Stimulated activated CD8-positive, alpha-beta memory T cell treated with anti-CD3 and anti-CD28 coated beads, Interleukin-7, amount 100 ng/mL, for 1 hour (primary cell): Measurements from ENCODE around the gene NLGN2.

ENCODE experiments used
- DNase-seq, 2 donors: peaks; one replicate each; pipeline ENCODE4 v3.0.0-alpha.2; 2020; ENCODE audit warnings: low read depth in 2 of 2

NLGN2 gene

DNA sequence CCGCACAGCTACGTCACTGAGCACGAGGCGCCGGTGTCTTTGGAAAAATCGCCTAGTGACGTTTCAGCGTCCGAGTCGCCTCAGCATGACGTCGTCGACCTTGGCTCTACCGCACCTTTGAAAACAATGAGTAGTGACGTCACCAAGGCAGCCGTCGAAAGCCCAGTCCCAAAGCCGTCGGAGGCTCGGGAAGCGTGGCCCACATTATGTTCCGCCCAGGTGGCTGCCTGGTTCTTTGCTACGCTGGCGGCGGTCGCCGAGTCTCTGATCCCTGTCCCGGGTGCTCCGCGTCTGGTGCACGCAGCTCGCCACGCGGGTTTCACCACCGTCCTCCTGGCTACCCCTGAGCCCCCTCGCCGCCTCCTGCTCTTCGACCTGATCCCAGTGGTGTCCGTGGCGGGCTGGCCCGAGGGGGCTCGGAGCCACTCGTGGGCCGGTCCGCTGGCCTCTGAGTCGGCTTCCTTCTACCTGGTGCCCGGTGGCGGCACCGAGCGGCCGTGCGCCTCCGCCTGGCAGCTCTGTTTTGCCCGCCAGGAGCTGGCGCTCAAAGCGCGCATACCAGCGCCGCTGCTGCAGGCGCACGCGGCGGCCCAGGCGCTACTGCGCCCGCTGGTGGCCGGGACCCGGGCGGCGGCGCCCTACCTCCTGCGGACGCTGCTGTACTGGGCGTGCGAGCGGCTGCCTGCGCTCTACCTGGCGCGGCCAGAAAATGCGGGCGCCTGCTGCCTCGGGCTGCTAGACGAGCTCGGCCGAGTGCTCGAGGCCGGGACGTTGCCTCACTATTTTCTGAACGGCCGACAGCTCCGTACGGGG is 29.1 kb downstream of the NLGN2 start:
- peak; percentile 57 to 59 for DNase-seq

DNA sequence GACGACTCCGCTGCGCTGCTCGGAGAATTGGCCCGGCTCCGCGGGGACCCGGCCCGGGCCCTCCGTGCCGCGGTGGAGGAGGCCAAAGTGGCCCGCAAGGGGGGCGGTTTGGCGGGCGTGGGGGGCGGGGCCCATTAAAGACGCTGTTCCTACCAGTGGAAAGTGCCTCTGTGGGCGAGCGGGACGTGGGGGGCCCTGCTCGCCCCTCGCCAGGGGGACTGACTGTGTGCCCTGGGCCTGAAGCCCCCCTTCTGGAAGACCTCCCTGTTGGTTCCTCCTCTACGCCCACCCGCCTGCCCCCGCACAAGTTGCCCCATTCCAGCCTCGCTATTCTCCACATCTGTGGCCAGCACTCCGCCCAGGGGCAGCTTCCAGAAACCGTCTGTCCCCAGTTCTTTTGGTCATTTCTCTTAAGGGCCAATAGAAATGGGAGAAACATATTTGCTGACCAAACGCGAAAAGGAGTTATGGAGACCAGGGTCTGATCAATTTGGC is 29.8 kb downstream of the NLGN2 start:
- DNase-seq = no peak

DNA sequence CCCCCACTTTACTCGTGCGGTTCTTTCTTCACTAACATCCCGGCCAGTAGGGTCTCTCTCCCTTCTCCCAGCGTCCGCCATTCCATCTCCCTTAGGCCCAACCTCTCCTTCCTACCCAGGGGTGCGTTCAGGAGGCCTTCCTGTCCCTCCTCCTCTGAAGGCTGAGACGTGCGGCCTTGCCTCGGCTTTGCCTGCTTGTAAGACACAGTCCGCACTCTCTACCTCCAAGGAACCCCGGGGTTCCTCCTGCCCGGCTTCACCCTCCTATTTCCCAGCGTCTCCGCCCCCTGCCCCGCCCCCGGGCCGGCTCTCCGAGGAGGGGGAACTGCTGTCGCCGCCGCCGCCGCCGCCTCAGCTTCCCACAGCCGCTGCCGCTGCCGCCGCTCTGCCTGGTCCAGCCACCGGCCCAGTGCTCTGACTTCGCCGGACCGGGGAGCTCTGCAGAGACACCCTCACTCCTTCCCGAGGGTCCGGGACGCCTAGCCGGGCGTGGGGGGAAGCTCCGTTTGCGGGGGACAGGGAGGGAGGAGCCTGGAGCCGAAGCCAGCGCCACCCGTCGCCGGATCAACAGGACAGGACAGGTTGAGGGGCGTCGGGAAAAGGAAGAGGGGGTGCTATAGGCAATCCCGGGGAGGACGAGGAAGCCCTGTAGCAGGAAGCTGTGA is 30.4 kb downstream of the NLGN2 start:
- peak in 1 of 2 donors; percentile 23 for DNase-seq

DNA sequence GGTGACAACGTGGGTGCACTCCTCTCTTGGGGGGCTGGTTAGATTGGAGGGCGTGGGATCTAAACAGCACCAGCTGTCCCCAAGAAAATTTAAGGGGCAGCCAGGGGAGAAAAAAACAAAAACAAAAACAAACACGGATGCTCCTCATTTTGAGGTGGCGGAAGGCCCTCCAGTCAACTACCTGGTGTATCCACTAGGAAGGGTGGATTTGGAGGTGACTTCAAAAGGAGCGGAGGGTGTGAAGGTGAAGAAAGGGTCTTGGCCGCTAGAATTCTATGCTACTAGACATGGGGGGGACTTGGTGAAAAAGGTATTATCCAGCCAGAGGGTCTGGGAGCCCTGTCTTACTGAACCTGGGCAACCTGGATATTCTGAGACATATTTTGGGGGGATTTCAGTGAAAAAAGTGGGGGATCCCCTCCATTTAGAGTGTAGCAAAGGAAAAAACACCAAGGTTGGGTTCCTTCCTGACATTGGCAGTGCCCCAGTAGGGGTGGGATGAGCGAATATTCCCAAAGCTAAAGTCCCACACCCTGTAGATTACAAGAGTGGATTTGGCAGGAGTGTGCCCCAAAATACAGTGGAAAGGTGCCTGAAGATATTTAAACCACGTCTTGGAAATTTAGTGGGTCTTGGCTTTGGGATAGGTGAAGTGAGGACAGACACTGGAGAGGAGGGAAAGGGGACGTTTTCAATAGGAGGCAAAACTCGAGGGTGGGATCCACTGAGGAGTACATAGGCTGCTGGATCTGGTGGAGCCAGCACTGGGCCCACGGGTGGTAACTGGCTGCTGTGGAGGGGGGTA is 31.2 kb downstream of the NLGN2 start:
- no peak for DNase-seq

DNA sequence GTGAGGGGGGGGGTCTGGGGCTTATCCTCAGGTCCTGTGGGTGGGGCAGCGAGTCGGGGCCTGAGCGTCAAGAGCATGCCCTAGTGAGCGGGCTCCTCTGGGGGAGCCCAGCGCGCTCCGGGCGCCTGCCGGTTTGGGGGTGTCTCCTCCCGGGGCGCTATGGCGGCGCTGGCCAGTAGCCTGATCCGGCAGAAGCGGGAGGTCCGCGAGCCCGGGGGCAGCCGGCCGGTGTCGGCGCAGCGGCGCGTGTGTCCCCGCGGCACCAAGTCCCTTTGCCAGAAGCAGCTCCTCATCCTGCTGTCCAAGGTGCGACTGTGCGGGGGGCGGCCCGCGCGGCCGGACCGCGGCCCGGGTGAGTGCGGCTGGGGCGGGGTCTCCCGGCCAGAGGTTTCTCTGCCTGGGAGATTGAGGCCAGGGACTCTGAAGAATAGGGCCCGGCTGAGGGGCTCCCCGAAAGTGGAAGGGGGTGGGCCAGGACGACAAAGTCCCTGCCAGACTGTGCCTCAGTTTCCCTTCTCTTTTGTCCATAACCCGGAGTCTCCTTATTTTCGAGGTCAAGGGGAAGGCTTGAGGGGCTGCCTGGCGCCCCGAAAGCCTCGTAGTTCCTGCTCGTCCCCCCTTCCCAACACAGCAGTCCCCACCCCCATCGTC is 31.9 kb downstream of the NLGN2 start, which contains the start of gene FGF11:
Gene FGF11 (plus strand): TSS at position 51 of the 651 bp plus-strand sequence. CDS start 109 bp downstream, at position 160.
- DNase-seq = no peak

DNA sequence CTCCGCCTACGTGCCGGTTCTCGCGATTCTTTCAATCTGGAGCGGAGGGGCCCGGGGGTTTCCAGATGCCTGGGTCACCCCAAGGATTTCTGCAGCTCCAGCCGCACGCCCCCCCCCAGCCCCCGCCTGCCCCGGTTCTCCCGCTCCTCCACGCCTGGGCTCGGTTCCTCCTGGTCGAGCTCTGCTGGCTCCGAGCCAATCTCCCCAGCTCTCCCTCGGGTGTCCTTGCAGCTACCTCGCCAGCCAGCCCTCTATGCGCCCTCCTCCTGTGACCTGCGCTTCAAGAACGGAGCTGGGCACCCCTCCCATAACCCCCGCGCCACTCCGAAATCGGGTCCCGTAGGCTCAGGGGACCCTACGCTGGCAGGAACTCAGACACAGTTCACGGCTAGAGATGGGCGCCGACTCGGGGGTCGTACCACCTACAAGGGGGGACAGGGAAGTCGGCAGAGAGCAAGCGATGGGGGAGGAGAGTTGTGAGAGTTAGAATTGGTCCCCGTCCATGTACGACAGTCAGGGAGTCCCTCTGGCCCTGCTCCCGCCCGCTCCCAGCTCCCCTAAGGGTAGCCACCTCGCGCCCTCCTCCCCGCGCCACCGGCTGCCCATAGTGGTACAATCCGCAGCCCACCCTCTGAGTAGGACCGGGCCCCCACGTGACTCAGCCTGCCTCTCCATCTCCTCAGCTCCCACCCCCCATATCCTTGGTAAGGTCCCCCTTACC is 32.6 kb downstream of the NLGN2 start:
- no peak for DNase-seq

DNA sequence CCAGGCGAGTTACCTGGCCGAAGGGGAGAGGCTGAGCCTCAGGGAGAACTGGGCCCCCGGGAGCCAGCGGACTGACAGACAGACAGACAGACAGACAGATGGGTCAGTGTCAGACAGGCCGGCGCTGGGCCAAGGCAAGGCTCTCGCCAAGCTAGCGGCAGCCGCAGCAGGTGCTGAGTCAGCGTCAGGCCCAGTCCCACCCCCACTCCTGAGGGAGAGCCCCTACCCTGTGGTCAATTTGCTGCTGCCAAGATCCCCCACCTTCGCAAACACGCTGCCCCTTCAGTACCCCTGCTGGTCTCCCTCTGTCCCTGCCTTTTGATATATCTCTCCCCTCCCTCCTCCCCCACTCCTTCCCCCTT is 33.2 kb downstream of the NLGN2 start:
- no peak for DNase-seq

DNA sequence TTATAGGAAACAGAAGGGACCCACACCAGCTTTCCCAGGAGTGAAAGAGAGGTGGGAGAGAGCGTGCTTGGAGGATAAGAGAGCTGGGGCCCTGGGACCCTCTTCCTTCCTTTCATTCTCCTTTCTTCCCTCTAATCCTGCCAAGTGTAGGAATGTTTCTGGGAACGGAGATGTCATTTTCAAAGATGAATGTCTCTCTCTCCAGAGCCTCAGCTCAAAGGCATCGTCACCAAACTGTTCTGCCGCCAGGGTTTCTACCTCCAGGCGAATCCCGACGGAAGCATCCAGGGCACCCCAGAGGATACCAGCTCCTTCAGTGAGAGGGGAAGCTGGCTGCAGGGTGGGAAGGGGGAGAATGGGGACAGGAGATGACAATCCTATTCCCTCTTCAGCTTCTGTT is 33.6 kb downstream of the NLGN2 start:
- no peak for DNase-seq

DNA sequence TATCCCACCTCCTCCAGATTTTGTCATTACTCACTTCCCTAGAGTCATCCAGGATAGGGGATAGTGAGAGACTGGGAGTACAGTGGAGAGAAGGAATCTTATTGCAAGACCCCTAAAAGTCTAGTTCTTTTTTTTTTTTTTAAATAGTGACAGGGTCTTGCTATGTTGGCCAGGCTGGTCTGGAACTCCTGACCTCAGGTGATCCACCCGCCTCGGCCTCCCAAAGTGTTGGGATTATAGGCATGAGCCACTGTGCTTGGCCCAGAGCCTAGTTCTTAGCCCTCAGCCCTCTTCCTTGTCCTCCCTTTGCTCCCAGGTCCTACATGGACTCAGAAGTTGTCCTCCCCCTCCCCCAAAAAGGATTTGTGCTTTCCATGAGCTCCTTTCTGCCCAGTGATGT is 34.5 kb downstream of the NLGN2 start:
- DNase-seq = no peak

DNA sequence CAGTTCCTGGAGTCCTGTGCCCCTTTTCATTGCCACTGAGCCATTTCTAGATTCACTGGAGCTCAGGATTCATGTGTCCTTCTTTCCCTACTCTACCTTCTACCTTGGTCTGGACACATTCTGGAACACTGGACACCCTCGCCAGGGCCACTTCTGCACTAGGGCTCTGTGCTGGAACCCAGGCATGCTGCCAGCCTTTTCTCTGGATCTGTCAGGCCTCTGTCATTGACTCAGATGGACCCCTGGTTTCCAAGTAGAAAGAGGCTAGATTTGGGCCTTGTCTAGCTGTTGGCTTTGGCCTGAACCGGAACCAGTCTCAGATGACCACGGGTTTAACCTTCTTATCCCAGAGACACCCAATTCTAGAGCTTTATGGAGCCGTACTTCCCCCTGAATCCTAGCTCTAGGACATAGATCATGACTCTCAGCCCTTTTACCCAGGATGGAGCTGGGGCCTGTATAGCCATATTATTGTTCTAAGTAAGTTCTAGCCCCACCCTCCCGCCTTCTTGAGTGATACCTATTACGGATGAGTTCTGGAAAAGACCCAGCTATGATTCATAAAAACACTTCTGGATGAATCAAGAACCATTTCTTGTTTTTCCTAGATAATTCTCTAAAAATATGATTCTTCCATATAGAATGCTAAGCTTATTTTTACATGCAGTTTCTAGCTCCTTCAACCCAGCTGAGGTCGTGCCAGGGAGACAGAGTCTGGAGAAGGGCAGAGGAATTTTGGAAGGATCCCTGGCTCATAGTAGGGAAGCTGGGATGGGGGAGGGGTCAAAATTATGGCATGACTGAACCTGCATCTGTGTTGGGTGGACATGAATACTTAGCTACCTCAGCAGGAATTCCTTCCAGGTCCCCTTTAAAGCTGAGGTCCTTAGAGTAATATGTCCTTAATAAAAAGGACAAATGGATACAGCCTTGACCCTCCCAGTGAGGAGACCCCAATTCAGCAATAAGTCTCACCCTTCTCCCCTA is 36.1 kb downstream of the NLGN2 start:
- DNase-seq = no peak

DNA sequence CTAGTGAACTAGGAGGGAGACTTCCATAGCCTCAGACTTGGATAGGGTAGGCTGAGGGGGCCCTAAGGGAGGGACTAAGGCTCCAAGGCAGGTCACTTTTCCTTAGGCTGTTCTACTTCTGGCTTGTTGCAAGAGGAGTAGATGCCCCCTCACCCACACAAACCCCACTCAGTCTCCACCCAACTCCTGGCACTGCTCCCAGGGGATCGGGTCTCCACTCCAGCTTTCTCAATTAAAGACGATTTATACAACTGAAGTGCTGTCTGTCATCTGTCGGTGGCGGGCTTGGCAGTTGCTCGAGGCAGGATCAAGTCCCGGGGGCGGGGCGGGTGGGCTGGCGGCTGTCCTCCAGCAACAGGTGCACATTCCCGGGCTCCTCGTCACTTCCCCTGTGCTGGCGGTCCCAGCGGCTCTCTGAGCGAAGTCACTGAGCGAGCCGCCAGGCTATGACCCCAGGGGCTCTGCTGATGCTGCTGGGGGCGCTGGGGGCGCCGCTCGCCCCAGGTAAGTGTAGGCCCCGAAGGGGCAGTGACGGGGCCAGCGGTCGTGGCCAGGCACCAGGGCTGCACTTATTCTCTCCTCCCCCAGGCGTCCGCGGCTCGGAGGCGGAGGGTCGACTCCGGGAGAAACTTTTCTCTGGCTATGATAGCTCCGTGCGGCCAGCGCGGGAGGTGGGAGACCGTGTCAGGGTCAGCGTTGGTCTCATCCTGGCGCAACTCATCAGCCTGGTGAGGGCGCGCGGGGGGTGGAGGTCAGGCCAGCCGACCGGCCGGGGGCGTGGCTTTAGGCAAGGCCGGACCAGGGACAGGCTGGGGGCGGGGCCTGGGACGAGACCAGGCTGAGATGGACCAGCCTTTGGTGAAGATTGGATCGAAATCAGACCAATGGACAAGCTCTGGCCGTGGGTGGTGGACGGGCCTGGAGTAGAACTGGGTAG is 37.3 kb downstream of the NLGN2 start, which contains the start of gene CHRNB1:
Gene CHRNB1 (plus strand): TSS at position 380 of the 937 bp plus-strand sequence. CDS start 67 bp downstream, at position 447.
- no peak for DNase-seq

DNA sequence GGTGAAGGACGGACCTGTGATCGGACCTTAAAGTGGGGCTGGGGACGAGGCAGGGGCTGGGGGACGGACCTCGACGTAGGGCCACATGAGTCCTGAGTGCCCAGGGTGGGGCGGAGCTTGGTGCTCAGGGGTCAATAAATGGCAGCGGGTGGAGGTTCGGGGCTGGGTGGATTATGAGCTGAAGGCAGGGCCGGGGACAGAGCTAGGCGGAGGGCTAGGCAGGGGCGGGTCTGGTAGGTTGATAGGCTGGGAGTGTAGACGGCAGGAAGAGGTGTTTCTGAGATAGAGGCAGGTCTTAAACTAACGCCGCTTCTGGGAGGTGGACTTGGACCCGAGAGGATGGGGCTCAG is 37.9 kb downstream of the NLGN2 start:
- peak in 1 of 2 donors; percentile 15 for DNase-seq

DNA sequence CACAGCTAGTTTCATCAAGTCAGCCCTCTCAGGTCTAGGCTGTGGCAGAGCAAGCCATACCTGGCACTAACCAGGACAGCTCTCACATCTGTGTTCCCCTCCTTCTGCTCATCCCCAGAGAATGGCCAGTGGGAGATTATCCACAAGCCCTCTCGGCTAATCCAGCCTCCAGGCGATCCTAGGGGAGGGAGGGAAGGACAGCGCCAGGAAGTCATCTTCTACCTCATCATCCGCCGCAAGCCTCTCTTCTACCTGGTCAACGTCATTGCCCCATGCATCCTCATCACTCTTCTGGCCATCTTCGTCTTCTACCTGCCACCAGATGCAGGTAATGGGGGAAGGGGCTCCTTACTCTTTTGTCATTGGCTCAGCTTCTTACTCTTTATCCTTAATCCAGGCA is 40.8 kb downstream of the NLGN2 start:
- no peak for DNase-seq

DNA sequence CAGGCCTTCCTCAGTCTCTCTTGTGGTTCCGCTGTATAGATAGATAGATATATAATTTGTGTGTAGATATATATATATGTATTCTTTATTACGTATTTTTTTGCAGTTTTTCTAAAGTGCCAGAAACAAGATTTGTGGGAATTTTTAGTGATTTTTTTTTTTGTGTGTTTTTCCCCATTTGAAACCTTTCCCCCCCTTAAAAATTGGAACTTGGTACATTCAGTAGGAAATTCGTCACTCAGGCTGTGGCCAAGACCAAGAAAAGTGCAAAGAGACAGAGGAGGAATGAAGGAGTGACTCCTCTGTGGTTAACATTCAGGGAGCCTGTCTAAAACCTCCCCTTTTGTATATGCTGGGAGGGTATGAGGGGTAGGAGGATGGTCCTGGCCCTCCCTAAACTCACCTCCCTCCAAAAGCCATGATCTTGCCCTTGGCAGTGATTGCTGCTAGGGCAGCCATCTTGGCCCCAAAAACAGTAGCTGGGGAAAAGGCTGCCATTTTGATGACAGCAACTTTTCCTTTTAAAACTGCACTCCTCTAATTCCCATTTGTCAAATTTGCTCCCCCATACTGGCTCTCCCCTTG is 52.4 kb downstream of the NLGN2 start:
- DNase-seq = no peak

DNA sequence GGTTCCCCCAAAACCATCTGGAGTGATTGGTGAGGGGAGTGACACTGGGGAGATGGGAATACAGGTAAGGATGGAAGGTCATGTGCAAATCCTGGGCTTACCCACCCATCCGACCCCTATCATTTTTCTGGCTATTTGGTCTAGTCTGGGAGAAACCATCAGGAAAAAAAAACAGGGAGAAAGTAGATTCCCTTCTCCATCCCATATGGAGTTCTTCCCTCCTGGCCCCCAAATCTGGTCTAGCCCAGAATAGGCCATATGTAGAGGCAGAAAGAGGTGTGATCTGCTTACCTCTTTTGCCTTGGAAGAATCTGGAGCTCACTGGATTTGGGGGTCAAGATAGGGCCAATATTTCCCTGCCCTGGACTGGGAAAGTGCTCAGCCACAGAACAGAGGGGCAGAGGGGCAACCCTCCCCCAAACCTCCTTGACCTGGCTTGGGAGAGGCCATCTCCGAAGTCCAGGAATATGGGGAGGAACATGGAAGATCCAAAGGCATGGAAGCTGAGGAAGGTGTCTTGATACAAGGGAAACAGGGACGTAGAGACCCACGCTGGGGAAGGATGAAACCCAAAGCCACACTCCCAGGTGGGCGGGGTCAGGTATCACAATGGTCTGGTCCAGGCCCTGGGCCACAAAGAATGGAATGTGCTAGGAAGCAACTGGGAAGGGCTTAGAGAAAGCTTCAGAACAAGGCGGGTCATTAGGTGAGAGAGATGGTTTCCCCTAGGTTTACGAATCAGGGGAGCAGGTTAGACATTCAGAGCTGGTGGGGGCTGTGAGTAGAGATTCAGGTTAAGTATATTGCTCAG is 53.4 kb downstream of the NLGN2 start:
- no peak for DNase-seq

DNA sequence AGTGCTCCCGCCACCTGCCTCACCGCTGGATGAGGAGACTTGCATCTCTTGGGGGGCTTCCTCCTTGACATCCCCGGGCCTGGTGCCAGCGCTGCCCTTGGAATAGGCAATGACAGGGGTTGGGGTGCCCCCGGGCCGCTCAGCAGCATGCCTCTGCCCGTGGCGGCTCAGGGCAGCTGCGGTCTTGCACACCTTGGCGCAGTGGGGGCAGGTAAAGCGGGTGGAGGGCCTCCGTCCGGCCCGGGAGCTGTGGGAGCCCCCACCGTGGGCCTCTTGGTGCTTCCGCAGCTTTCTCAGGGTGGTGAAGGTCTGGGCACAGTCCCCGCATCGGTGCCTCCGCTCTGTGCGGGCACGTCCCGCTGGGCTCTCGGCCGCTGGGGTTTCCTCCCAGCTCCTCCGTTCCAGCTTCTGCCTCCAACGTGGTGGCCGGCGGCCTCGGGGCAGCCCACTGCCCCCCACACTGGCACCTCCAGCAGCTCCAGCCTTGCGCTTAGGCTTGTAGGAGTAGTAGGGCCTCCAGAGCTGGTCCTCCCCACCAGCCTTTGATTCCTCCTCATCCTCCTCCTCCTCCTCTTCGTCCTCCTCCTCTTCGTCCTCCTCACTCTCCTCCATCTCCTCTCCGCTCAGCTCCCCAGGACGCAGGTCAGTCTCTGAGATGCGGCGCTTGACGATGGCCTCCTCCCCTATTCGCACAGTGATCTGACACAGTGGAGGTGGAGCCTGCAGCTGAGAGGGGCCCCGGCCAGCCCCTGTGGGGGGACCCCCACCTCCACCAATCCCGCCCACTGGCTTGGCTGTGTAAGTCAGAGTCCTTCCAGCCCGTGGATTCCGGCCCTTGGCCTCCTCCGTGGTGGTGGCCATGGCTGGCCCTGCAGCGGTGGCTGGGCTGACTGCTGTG is 55.1 kb downstream of the NLGN2 start:
- DNase-seq = no peak
